BE2C (cell line): ENCODE data around the gene PPM1B.
"Not testable (repeated sequence)": the region's sequence is repeated elsewhere in the genome, so short reads cannot be mapped to it uniquely, and the experiment has no call there.

Experiments
- DNase-seq: peaks from one replicate; pipeline ENCODE4 v3.0.0-alpha.2; 2020
- H3K27me3 ChIP-seq: fragments of 250-450 bp; sonication (Bioruptor Pico); 2 replicates; pipeline ENCODE4 v1.5.1; 2020; ENCODE audit warnings: mild to moderate bottlenecking
- H3K36me3 ChIP-seq: fragments of 250-450 bp; sonication (Bioruptor Pico); 2 replicates; pipeline ENCODE4 v1.5.1; 2020; ENCODE audit warnings: mild to moderate bottlenecking
- H3K4me1 ChIP-seq: fragments of 250-450 bp; sonication (Bioruptor Pico); 2 replicates; pipeline ENCODE4 v1.5.1; 2020
- H3K4me3 ChIP-seq: 2 replicates; pipeline ENCODE4 v1.5.1; 2011; ENCODE audit warnings: low read depth, low read length
- H3K9me3 ChIP-seq: fragments of 250-450 bp; sonication (Bioruptor Pico); 2 replicates; pipeline ENCODE4 v1.5.1; 2020
- CTCF ChIP-seq: IDR thresholded peaks from 2 replicates; pipeline ENCODE4 v1.5.1; 2012; ENCODE audit warnings: mild to moderate bottlenecking, low read depth, low read length

The PPM1B gene

GRCh38 chr2:44207102-44207501 is 38.4 kb downstream of the PPM1B start:
- TF ChIP-seq CTCF = no peak
- no peaks in the 10 kb centered on the region for H3K9me3 ChIP-seq
- H3K27me3 ChIP-seq = no peaks in the 10 kb centered on the region
- peaks cover 9% of the 10 kb centered on the region for H3K36me3 ChIP-seq
- no peaks in the 10 kb centered on the region for H3K4me1 ChIP-seq
- H3K4me3 ChIP-seq = no peak overlapping the region
- DNase-seq = no peak

- DNase-seq, H3K27me3 ChIP-seq, H3K4me1 ChIP-seq, H3K36me3 ChIP-seq, H3K4me3 ChIP-seq, H3K9me3 ChIP-seq: not testable (repeated sequence)
Observed at GRCh38 chr2:44207648-44208047, 39.0 kb downstream of the PPM1B start.

GRCh38 chr2:44210362-44210761 is 41.7 kb downstream of the PPM1B start:
- DNase-seq = no peak
- peaks cover 9% of the 10 kb centered on the region for H3K36me3 ChIP-seq
- no peaks in the 10 kb centered on the region for H3K4me1 ChIP-seq
- no peaks in the 10 kb centered on the region for H3K9me3 ChIP-seq
- TF ChIP-seq CTCF = no peak
- H3K4me3 ChIP-seq = no peak overlapping the region
- no peaks in the 10 kb centered on the region for H3K27me3 ChIP-seq

- no peak for TF ChIP-seq CTCF
- no peaks in the 10 kb centered on the region for H3K9me3 ChIP-seq
- no peaks in the 10 kb centered on the region for H3K27me3 ChIP-seq
- DNase-seq = no peak
- no peak overlapping the region for H3K4me3 ChIP-seq
- H3K4me1 ChIP-seq = no peaks in the 10 kb centered on the region
- H3K36me3 ChIP-seq = peaks cover 9% of the 10 kb centered on the region
Observed at GRCh38 chr2:44211183-44211582, 42.5 kb downstream of the PPM1B start.

GRCh38 chr2:44212302-44212701 is 43.6 kb downstream of the PPM1B start:
- Histone ChIP-seq H3K36me3 (peaks cover 9% of the 10 kb centered on the region), H3K4me1 (no peaks in the 10 kb centered on the region), H3K27me3 (no peaks in the 10 kb centered on the region), H3K9me3 (no peaks in the 10 kb centered on the region), H3K4me3 (no peak overlapping the region)
- no peak for DNase-seq
- no peak for TF ChIP-seq CTCF

- no peaks in the 10 kb centered on the region for H3K27me3 ChIP-seq
- H3K4me3 ChIP-seq = no peak overlapping the region
- no peak for TF ChIP-seq CTCF
- no peaks in the 10 kb centered on the region for H3K4me1 ChIP-seq
- H3K36me3 ChIP-seq = peaks cover 10% of the 10 kb centered on the region
- H3K9me3 ChIP-seq = no peaks in the 10 kb centered on the region
- no peak for DNase-seq
Observed at GRCh38 chr2:44215827-44216226, 47.2 kb downstream of the PPM1B start.

GRCh38 chr2:44218771-44219170 is 50.1 kb downstream of the PPM1B start:
- Histone ChIP-seq H3K9me3 (no peaks in the 10 kb centered on the region), H3K36me3 (peaks cover 7% of the 10 kb centered on the region), H3K27me3 (no peaks in the 10 kb centered on the region), H3K4me1 (no peaks in the 10 kb centered on the region), H3K4me3 (no peak overlapping the region)
- DNase-seq = no peak
- no peak for TF ChIP-seq CTCF
